IMR-90 (cell line): ENCODE data around the gene NEU1.

Experiments
- CEBPB ChIP-seq: IDR thresholded peaks from 2 replicates; pipeline ENCODE4 v1.6.1; 2012; ENCODE audit warnings: low read depth, low read length, improper control_type of control experiment
- ELK1 ChIP-seq: fragments of 150-350 bp; IDR thresholded peaks from 2 replicates; pipeline ENCODE4 v1.6.1; 2016; ENCODE audit warnings: low read depth, mild to moderate bottlenecking, low read length, moderate library complexity, borderline replicate concordance
- MAFK ChIP-seq: IDR thresholded peaks from 2 replicates; pipeline ENCODE4 v1.6.1; 2012; ENCODE audit warnings: low read depth, low read length, improper control_type of control experiment
- MAZ ChIP-seq: IDR thresholded peaks from 2 replicates; pipeline ENCODE4 v1.6.1; 2012; ENCODE audit warnings: low read depth, mild to moderate bottlenecking, low read length, improper control_type of control experiment, moderate library complexity, borderline replicate concordance
- POLR2A ChIP-seq: IDR thresholded peaks from 2 replicates; pipeline ENCODE4 v1.6.1; 2012; ENCODE audit warnings: mild to moderate bottlenecking, low read depth, low read length
- RAD21 ChIP-seq: IDR thresholded peaks from 2 replicates; pipeline ENCODE4 v1.6.1; 2012; ENCODE audit warnings: low read length, improper control_type of control experiment
- RCOR1 ChIP-seq: IDR thresholded peaks from 2 replicates; pipeline ENCODE4 v1.6.1; 2012; ENCODE audit warnings: mild to moderate bottlenecking, low read length, improper control_type of control experiment; ENCODE audit not compliant: insufficient replicate concordance
- RFX5 ChIP-seq: IDR thresholded peaks from 2 replicates; pipeline ENCODE4 v1.8.0; 2012; ENCODE audit warnings: low read depth, mild to moderate bottlenecking, low read length, moderate library complexity
- TF ChIP-seq, protein P1 (sequence below): conservative IDR thresholded peaks from 2 replicates; pipeline ENCODE4 v1.5.1; 2012; ENCODE audit warnings: mild to moderate bottlenecking, low read depth, low read length, improper control_type of control experiment
- TF ChIP-seq, protein P2 (sequence below): fragments of 150-350 bp; IDR thresholded peaks from 2 replicates; pipeline ENCODE4 v1.6.1; 2017; ENCODE audit warnings: mild to moderate bottlenecking, antibody characterized with exemption, low read length, low read depth

- TF ChIP-seq CEBPB (no peak), RFX5 (no peak), ELK1 (no peak), RAD21 (no peak), POLR2A (no peak), MAZ (no peak), MAFK (no peak), RCOR1 (no peak)
- TF ChIP-seq, protein P1, sequence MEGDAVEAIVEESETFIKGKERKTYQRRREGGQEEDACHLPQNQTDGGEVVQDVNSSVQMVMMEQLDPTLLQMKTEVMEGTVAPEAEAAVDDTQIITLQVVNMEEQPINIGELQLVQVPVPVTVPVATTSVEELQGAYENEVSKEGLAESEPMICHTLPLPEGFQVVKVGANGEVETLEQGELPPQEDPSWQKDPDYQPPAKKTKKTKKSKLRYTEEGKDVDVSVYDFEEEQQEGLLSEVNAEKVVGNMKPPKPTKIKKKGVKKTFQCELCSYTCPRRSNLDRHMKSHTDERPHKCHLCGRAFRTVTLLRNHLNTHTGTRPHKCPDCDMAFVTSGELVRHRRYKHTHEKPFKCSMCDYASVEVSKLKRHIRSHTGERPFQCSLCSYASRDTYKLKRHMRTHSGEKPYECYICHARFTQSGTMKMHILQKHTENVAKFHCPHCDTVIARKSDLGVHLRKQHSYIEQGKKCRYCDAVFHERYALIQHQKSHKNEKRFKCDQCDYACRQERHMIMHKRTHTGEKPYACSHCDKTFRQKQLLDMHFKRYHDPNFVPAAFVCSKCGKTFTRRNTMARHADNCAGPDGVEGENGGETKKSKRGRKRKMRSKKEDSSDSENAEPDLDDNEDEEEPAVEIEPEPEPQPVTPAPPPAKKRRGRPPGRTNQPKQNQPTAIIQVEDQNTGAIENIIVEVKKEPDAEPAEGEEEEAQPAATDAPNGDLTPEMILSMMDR: no peak
- TF ChIP-seq, protein P2, sequence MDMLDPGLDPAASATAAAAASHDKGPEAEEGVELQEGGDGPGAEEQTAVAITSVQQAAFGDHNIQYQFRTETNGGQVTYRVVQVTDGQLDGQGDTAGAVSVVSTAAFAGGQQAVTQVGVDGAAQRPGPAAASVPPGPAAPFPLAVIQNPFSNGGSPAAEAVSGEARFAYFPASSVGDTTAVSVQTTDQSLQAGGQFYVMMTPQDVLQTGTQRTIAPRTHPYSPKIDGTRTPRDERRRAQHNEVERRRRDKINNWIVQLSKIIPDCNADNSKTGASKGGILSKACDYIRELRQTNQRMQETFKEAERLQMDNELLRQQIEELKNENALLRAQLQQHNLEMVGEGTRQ: no peak
These were observed 24.8 kb upstream of the NEU1 start for GRCh38 chr6:31887173-31888007.
